Esophagus muscularis mucosa (tissue), 3 donors: Measurements from ENCODE around the gene APP.

Source experiments
- POLR2A ChIP-seq: fragments of 450-650 bp; IDR thresholded peaks from one replicate; pipeline ENCODE4 v1.6.1; 2017; ENCODE audit warnings: antibody characterized with exemption, moderate library complexity, mild to moderate bottlenecking, low read depth
- POLR2AphosphoS5 ChIP-seq, 2 donors: sonication (generic); formaldehyde crosslinking; IDR thresholded peaks; one replicate each; pipeline ENCODE4 v1.6.1; 2017; ENCODE audit warnings: antibody characterized with exemption in 2 of 2
- TF ChIP-seq, protein P1 (sequence below), 3 experiments: fragments of 200-600 bp in 2 of 3; fragments of 450-650 bp in 1 of 3; sonication (generic) in 2 of 3; IDR thresholded peaks; one replicate each; pipeline ENCODE4 v1.5.1; 2017 to 2019; ENCODE audit warnings: antibody characterized with exemption in 3 of 3, mild to moderate bottlenecking in 2 of 3, moderate library complexity in 1 of 3

DNA sequence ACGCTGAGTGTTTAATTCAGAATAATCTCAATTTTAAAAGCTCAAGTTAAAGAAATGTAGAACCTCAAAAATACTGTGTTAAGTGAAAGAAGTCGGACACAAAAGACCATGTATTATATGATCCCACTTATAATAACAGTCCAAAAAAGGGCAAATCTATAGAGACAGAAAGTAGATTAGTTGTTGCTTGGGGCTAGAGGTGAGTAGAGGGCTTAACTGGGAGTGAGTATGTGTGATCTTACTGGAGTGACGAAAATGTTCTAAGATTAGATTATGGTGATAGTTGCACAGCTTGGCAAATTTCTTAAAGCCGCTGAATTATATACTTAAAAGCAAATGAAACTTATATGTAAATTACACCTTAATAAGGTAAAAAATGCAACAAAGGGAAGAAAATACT lies 150.5 kb downstream of the APP start:
- TF ChIP-seq, protein P1, sequence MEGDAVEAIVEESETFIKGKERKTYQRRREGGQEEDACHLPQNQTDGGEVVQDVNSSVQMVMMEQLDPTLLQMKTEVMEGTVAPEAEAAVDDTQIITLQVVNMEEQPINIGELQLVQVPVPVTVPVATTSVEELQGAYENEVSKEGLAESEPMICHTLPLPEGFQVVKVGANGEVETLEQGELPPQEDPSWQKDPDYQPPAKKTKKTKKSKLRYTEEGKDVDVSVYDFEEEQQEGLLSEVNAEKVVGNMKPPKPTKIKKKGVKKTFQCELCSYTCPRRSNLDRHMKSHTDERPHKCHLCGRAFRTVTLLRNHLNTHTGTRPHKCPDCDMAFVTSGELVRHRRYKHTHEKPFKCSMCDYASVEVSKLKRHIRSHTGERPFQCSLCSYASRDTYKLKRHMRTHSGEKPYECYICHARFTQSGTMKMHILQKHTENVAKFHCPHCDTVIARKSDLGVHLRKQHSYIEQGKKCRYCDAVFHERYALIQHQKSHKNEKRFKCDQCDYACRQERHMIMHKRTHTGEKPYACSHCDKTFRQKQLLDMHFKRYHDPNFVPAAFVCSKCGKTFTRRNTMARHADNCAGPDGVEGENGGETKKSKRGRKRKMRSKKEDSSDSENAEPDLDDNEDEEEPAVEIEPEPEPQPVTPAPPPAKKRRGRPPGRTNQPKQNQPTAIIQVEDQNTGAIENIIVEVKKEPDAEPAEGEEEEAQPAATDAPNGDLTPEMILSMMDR (IDR thresholded peaks at IDR 0.05) = no peak
- TF ChIP-seq POLR2A = no peak
- no peak for TF ChIP-seq POLR2AphosphoS5 (IDR thresholded peaks at IDR 0.05)
